SKM-1 (cell line): ENCODE data around the gene ELP5.

Experiments
- DNase-seq: peaks from one replicate; lab custom pipeline; 2025; ENCODE audit not compliant: unreplicated experiment; lab: John Stamatoyannopoulos, UW

ELP5 gene, protein sequence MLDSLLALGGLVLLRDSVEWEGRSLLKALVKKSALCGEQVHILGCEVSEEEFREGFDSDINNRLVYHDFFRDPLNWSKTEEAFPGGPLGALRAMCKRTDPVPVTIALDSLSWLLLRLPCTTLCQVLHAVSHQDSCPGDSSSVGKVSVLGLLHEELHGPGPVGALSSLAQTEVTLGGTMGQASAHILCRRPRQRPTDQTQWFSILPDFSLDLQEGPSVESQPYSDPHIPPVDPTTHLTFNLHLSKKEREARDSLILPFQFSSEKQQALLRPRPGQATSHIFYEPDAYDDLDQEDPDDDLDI

DNA sequence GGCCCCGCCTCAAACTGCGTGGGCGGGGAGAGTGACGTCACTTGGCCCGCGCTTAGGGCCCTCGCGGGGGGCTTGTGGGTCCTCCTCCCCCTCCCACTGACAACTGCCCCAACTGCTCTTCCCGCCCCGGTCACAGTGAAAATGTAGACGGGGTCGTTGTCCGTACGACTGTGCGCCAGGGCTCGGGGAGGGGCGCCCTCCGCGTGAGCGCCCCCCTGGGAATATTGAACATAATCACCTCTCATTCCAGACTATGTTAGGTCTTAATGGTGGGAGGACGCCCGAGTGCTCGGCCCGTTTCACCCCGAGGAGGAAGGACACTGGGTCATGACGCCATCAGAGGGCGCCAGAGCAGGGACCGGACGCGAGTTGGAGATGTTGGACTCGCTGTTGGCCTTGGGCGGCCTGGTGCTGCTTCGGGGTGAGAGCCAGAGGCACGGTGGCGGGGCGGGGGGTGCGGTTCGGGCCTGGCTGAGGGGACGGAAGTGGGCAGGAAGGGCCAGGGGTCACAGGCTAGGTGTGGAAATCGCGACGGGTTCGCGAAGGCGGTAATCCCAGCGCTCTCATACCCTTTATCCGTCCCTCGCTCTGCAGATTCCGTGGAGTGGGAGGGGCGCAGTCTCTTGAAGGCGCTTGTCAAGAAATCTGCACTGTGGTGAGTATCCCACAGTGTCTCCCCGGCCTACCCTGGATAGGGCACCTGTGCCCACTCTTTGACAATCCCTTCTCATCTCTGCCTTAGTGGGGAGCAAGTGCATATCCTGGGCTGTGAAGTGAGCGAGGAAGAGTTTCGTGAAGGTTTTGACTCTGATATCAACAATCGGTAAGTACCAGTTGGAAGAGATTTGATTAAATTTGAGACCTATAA, at the start of gene ELP5:
TSS of gene ELP5 (plus strand) at position 40 of the 868 bp plus-strand sequence. CDS start at position 376, 336 bp downstream.
- peak; percentile 53 for DNase-seq

DNA sequence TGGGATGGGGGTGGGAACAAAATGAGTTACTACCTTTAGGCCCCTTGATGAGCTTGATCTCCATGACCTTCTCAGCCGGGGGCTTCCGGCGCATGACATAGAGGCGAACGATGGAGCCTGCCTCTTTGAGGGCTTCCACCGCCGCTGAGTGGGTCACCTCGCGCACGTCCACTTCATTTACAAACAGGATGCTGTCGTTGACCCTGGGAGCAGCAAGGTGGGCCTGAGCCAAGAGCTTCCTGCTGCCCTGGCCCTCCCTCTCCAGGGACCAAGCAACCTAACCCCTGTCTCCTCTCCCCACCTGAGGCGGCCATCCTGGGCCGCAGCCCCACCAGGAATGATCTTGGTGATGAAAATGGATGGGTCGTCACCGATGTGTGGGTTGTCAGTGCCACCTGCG, 48.6 kb upstream of the ELP5 start:
- DNase-seq: no peak

DNA sequence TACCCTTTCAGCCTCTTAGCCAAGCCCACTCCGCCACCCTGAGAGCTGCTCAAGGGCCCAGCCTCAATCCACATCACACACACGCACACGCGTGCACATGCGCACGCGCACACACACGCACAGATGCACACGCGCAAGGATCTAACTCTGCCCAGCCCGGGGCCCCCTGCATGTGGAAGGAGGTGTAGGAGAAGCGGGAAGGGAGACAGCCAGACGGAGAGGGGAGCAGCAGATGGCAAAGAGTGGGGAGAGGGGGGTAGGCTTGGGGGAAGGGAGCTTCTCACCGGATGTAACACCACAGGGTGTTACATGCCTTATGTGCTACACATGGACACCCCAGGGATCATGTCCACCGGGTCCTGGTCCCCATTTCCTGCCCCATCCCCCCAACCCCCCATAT, 47.7 kb upstream of the ELP5 start:
- DNase-seq: no peak

DNA sequence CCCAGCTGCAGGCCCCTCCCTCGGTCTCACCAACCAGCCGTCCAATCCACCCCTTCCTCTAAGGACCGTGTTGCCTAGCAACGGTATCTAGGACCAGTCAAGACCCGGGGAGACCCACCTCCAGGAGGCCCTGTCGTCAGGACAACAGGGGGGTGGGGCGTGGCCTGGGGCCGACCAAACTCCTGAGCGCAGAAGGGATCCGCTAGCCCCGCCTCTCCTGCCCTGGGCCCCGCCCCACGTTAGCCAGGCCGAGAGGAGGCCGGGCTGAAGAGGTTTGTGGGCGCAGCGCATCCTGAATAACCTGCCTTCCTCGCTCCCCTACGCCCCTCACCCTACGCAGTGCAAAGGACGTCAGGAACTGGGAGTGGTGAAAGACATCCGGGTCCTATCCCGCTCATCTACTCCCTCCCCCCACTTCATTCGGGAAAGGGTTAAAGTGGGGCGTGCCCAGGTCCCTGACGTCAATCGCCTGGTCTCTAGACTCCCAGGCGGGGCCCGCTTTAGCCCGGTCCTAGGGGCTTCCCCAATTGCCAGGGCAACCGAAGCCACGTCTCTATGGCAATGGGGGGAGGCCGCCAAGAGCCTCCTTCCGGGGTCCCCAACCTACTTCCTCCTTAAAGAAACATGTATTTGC, 47.1 kb upstream of the ELP5 start:
- no peak for DNase-seq

DNA sequence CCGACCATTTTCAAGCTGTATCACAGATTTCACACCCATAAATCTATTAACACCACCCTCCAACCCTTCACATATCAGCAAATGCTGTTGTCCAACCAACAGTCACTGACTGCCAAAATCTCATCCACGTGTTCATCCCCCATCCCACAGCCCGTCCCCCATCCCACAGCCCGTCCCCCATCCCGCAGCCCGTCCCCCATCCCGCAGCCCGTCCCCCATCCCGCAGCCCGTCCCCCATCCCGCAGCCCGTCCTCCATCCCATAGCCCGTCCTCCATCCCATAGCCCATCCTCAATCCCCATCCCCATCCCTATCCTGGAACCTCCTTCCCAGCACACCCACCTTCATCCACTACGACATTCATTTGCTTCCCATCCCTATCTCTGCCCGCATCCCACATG, 46.5 kb upstream of the ELP5 start:
- DNase-seq: no peak

DNA sequence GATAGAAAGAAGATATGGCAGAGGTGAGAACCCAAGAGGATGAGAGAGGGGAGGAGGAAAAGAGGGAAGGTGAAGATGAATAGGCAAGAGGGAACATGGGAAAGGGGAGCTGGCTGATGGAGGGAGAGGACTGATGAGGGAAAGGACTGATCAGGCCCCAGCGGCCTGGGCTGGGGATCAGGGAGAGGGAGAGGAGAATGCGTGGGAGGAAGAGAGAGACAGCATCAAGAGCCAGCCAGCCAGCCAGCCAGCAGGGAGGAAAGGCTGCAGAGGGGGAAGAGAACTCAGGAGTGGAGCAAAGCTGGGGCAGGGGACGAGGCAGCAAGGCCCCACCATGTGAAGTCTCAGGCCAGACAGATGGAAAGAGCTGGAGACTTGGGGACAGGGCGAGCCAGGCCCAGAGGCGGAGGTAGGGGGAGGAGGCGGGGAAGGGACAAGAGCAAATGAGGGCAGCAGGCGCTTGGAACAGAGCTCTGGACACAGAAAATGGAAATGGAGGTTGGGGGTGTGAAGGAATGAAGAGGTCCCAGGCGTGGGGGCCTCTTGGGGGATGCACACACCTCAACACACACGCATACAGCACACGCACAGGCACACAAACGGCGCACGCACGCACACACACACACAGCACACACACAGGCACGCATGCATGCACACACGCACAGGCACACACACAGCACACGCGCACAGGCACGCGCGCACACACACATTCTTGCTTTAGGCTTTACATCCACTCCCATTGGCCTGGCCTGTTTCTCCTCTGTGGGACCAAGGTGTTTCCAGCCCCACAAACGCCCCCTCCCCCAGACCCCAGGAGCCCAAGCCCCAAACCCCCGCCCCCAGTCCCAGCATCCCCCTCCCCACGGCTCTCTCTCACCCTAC, 44.7 kb upstream of the ELP5 start:
- DNase-seq: no peak

DNA sequence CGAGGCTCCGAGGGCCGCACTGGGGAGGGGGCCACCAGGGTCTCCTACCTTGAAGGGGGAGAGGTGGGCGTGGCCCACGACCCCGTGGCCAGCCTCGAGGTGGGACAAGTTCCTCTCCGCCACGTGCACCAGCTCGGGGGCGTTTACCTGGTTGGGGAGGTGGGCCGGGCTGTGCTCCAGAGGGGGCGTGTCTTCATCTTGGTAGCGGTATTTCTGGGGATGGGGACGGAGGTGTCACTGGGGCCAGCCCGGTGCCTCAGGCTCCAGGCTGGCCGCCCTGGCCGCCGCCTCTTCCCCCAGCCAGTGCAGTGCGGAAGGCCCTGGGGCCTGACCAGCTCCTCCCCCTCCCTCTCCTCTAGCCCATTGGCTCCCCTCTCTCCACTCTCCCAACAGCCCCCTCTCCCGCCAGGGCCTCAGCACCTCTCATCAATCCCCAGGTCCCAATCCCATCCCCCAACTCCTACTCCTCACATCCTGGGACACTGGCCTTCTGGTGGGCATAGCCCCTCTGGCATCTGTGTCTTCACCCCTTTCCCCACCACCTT, 43.9 kb upstream of the ELP5 start:
- no peak for DNase-seq

DNA sequence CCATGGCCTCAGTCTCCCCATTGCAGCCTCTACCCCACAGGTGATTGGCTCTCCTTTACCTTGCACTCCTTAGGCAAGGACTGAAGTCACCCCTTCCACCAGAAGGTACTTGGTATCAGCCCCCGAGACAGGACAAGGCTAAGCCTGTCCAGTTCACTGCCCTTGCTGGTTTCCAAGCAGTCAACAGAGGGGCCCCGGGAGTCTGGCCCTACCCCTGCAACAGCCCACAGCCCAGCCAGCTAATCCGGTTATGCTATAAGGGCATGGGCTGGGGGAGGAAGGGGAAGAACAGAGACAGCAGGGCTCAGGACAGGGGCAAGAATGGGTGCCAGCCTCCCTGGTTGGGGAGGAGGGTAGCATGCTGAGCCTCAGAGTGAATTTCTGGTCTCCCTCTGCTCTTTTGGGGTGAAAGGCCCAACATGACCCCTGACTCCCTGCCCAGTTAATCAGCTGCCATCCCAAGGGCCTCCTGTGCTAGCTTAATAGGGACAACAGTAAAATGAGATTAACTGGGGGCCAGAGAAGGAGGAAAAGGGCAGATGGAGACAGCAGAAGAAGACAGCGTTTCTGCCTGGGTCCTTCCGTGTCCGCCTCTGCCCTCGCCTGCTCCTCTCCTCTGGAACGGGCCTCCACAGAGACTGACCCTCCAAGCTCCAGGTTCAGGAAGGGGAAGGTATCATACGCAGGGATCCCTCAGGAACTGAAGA, 43.1 kb upstream of the ELP5 start:
- no peak for DNase-seq

DNA sequence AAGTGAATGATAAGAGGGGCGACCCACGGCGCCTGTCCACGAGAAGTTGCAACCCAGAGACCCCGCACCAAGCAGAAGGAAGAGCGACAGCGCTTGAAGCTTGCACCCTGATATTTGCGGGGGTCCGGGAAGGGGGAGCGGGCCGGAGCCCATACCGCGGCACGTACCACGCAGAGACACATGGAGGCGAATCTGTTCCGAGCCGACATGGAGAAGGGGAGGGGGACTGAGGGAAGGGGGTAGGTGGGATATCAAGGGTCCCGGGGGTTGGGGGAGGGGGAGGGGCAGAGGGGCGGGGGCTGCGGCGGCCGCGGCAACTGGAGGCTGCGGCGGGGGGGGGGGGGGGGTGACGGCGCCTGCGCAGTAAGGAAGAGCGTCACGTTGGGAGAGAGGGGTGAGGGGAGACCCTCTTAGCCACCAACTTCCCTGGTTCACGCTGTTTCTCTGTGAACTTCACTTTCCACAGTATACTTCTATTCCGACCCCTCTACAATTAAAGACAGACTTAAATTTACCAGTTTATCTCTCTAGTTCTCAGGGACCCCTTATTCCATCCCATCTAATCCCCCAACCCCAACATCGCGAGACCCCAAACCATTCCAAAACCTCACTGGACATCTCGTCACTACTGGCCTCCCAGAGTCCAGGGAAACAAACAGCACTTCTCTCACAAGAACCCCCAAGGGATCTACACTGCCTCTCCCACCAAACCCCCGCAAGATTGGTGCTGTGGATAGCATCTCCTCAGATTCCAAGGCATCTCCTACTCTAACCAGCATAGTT, 40.3 kb upstream of the ELP5 start:
- DNase-seq: no peak

DNA sequence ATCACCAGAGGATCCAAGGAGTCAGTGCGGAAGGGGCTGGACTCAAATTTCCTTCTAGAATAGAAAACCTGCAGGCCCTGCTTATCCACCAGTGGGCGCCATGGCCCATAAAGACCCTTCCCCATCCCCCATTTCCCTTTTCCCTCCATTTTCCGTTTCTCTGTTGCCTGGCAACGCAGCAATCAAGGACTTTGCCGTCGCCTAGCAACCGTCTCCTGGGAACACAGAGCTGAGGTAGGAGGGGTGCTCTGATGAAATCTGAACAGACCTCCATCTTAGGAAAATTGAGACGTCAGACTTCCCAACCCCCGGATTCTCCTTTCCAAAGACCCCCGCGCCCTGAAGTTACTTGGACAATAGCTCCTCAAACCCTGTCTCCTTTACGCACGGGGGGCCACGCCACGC, 38.1 kb upstream of the ELP5 start:
- DNase-seq: peak; percentile 8

DNA sequence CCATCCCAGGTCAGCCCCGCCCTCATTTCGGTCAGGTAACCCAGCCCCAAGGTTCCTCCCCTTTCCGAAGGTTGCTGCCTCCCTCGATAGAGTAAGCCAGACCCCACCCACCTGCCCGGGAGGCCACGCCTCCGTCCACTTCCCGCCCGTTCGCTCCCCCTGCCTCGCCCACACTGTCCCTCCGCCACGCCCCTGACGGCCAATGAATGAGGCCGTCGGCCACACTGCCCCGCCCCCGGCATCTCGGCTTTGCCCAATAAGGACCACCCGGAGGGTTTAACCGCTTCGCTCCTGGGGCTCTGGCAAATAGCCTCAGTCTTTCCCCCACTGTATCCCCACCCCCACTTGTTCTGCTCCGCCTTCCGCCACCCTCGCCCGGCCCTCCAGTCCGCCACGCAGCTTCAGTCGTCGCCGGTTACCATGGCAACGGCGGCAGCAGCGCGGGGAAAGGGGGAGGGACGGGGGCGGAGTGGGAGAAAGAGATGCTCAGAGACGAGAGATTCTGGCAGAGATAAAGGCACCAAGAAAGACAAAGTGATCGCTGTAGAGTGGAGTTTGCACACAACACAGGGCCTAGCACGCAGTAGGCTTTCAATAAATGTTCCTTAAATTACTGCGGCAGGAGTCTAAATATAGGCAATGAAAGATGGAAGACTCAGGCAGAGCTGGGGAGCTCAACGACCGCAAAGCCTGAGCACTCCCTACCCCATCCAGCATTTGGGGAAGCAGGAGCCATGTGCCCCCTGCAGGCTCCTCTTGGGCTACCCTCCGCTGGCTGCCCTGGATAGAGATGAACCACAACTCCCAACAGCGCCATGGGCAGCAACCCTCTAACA, 37.5 kb upstream of the ELP5 start:
- peak; percentile 56 for DNase-seq

DNA sequence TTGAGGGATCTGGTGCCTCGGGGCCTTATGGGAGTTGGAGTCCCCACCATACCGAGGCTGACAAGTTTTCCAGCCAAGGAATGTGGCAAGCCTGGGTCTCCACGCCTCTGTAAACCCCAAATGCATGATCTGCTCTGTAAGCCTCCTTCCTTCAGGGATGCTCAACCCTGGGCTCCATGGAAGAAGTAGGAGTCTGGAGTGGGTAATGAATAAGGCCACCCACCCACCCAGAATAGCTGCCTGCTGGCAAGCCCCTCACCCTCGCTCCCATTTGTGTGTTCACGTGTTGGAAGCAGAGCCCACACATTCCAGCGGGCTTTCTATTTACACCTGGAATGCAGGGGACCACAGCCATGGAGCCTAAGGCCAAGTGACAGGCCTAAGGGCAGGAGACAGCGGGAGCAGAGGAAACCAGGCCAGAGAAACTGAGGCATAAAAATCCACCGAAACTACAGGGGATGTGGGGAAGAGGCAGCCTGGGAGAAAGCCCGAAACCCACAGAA, 36.8 kb upstream of the ELP5 start:
- no peak for DNase-seq

DNA sequence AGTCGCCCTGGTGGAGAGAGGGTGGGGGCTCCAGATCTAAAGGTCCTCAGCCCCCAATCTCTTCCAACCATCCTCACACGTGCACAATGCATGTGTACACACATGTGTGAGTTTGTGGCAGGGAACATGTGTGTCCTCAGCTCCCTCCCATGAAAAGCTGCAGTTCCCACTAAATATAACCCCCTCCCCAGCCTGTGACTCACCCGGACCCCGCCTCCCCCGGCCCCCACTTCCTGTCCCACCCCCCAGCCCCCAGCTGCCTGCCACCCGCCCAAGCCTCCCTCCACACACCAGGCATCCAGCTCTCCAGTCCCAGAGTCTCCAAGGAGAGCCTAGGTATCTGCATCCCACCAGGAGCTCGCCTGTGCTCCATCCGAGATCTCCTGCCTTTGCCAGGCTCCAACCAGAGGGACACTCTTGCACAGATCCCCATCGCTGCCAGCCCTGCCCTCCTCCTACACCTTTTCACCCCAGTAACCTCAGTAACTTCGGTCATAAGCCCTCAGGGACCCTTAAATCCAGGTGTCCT, 36.3 kb upstream of the ELP5 start:
- no peak for DNase-seq

DNA sequence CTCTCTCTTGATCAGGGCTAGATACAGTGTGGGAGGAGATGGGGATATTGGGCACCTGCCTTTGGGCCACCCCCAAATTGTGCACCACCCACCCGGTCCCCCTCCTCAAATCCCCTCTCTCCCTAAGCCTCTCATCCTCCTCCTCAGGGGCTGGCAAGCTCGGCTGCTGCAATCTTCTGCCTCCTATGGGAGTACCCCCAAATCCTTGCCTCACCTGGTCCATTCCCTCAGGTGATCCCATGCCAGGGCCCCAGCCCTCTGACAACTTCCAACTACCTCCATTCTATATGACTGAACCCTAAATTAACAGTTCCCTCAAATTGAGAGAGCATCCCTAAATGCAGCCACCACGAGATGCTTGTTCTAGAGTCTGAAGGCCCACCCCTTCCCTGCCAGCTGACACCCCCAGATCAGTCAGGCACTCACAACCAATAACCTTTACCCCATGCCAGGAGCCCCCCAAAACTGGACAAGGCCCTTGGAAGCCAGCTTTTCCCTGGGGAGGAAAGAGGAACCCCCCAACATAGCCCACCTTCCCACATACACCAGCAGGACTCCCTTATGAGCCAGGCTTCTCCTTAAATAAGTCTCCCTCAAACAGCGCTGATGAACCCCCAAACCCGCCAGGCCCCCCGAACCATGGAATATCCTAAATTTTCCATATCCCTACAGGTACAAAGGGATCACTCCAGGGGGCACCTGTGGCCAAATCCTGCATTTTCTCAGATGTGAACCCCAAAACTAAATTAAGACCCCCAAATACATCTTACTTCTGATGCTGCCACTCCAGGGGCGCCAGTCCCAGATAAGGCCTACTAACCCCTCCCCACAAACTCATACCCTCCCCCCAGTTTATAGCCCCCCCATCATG, 35.5 kb upstream of the ELP5 start:
- DNase-seq: no peak

DNA sequence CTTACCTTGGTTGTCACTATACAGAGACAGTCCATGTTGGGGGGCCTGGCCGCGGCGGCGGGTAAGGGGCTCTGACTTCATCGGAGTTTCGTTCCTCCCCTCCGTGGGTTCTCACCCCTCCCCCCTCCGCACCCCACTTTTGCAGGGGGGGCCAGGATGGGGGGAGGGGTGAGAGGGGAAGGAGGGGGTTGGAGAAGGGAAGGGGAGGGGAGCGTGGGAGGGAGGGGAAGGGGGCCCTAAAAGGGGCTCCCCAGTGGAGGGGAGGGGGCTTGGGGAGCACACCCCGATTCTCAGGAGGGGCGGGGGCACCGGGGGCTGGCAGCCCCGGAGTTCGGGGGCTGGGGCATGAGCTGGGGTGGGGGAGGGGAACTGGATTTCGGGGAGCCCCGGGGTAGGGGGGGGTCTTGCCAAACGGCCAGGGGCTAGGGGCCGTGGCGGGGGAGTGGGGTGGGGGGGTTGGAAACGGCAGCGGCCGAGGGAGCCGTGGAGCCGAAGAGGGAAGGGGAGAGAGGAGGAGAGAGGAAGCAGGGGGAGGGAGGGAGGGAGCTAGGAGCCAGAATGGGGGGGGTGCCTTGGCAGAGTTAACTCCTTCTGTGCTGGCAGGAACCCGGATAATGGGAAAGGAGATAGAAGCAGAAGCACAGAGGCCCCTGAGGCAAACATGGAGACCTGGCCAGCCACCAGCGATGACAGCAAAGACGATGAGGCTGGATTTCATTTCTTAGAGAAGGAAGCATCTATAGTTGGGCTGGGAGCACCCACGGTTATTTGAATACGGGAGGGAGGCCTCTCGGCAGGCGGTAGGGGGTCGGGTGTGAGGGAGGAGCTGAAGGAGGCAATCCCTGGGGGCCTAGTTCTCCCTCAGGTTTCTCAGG, 34.7 kb upstream of the ELP5 start:
- peak; percentile 3 for DNase-seq

DNA sequence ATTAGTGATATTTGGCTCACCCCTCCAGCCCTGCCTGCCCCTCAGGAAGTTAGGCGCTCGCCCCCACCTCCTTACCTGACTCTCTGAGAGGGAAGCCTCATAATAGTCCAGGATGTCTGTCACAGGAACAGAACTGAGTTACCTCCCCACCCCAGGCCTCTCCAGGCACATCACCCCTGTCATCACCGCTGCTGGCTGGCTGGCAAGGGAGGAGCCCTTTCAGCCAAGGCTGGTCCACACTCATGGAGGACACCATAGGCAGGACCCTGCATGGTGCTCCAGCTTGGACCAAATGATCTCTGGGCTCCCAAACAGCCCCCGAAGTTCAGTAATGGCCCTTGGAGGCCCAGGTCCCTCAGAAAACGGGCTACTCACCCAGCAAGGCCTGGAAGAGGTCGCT, 33.8 kb upstream of the ELP5 start:
- no peak for DNase-seq
